ENCODE results near the gene UFM1. TPM values are rescaled to one million over a fixed set of nuclear protein-coding genes. Genes with fewer than 3 reads are reported as not detected.
"Not testable (repeated sequence)": the region's sequence is repeated elsewhere in the genome, so short reads cannot be mapped to it uniquely, and the experiment has no call there.

The UFM1 gene
- total RNA-seq, 1 experiment from 2014 or later, result 110 TPM

DNA sequence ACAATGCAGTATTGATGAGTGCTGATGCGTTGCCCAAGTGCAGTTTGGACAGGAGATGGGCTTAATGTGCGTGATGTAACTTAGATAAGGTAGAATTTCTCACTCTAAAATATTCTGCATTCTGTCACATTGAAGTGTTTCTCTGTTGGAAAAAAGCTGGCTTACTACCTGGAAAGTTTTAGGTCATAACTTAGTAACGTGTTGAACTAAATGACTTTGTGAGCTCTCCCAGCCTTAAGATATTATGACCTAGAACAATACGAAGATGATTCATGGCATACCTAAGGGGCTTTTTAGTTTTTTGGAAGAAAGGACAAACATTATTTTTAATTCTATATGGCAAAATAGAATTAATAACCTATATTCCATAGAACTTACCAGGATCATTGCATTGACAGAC lies 9.0 kb downstream of the UFM1 start:
- no peak for DNase-seq (ENCODE audit: low read depth, low spot score)
- in situ Hi-C loops (cut with HindIII; ENCODE audit: low pct_unique_long_range_greater_than_20kb, low sequenced_read_pairs), result no loop called here

DNA sequence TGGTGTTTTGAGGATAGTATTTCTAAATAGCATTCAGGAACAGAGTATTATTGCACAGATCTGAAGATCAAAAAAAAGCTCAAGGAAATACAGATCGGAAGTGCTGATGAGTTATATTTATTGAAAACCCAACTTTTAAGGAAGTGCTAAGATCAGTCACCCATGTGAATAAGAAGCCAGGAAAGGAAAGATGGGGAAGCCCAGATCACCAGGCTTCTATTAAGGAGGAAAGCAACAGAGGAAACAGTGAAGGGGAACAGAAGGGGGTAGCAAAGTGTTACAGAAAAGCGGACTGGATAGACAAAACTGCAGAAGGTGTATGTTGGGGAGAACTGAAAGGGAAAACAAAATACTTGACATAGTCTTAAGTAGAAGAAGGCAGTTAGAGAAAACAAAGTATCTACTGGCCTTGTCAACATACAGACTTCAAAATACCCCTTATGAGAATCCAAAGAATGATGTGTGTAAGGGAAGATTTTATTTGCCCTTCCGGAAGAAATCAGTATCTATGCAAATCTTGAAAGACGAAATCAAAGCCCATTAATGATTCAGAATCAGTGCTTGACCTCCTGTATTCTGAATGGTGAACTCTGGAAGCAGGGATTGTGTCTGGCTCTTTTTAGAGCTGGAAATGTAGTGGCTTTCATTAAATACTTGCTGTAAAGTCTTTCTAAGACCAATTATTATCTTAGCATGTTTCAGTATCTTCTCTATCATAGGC lies 12.1 kb downstream of the UFM1 start:
- DNase-seq (ENCODE audit: low read depth, low spot score), result no peak
- in situ Hi-C loops (cut with HindIII; ENCODE audit: low pct_unique_long_range_greater_than_20kb, low sequenced_read_pairs), result no loop called here

DNA sequence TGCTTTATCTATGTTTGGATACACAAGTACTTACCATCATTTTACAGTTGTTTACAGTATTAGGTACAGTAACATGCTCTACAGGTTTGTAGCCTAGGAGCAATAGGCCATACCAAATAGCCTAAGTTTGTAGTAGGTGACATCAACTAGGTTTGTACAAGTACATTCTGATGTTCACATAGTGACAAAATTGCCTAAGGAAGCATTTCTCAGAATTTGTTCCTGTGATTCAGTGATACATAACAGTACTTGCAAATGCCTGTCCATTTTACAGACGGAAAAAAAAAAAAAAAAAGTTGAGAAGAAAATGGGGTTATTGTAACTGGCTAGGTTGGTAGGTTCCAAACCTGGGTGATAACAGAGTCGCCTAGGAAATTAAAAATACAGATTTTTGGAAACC lies 13.6 kb downstream of the UFM1 start:
- in situ Hi-C loops (cut with HindIII; ENCODE audit: low pct_unique_long_range_greater_than_20kb, low sequenced_read_pairs), result no loop called here
- no peak for DNase-seq (ENCODE audit: low read depth, low spot score)

DNA sequence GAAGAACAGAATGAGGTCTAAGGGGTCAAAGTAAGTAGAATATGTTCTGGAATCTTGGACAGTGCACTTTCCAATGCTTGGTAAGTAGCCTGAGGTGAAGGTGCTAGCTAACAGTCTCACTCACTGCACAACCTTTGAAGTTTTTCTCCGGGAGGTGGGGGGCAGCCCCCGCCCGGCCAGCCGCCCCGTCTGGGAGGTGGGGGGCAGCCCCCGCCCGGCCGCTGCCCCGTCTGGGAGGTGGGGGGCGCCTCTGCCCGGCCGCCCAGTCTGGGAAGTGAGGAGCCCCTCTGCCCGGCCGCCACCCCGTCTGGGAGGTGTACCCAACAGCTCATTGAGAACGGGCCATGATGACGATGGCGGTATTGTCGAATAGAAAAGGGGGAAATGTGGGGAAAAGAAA lies 14.1 kb downstream of the UFM1 start:
- in situ Hi-C loops (cut with HindIII; ENCODE audit: low pct_unique_long_range_greater_than_20kb, low sequenced_read_pairs); DNase-seq (ENCODE audit: low read depth, low spot score): not testable (repeated sequence)

DNA sequence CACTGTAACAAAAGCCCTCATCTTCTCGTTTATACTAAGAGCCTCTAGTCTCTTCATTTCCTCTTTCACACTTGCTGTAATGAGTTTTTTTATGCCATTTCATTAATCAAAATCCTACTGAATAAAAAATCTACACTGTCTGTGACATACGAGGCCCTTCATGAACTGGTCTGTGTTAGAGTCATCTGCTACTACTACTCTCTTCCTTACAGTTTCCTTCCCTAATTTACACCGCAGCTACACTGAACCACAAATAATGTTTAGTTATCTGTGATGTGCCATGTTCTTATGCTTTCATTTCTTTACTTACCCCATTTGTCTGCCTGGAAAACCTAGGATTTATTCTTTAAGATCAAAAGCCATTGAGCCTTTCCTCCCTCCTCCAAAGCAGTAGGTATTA lies 16.0 kb downstream of the UFM1 start:
- no peak for DNase-seq (ENCODE audit: low read depth, low spot score)
- in situ Hi-C loops (cut with HindIII; ENCODE audit: low pct_unique_long_range_greater_than_20kb, low sequenced_read_pairs), result no loop called here

DNA sequence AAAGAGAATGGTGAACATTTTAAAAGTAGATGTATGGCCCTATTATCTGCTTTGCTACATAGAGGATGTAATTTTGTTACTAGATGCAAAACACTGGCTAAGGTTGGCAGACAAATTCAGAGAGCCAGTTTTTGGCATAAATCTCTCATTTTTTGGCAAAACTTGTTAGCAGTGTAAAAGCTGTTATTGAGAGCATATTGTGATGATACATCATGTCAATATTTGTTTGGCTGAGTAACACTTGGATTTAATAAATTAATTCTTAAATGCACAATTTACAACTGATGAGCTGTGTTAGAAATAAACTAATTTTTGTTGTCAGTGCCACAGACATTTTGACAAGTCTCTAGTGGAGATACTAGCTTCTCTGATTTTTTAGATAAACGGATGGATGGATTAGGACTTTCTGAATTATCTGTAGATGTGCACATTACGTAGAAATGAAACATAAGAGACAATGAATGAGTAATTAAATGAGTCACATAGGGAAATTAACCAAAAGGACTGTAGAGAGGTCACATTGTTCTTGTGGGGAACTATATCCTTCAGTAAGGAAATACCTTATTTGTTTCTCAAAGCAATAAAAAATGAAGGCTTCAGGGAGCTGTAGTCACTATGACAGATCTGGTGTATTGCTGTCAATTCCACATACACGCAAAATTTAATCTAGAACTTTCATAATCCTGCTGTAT lies 17.4 kb downstream of the UFM1 start:
- no peak for DNase-seq (ENCODE audit: low read depth, low spot score)
- in situ Hi-C loops (cut with HindIII; ENCODE audit: low pct_unique_long_range_greater_than_20kb, low sequenced_read_pairs), result no loop called here

DNA sequence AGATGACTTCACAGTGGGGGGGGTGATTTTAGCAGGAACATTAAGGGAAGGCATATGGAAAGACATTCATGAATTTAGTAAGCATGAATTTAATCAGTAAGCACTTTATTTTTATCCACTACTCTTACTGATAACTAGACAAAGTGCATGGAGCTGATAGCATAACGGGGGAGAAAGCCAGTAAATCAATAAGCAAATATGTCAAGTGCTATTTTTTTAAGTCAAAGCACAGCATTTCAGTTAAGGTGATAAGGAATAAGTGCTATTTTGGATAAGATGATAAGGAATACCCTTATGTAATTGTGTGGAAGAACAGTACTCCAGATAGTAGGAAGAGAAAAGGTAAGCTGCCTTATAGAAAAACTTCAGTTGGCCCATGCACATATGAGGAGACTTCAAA lies 19.4 kb downstream of the UFM1 start:
- no peak for DNase-seq (ENCODE audit: low read depth, low spot score)
- in situ Hi-C loops (cut with HindIII; ENCODE audit: low pct_unique_long_range_greater_than_20kb, low sequenced_read_pairs), result no loop called here

DNA sequence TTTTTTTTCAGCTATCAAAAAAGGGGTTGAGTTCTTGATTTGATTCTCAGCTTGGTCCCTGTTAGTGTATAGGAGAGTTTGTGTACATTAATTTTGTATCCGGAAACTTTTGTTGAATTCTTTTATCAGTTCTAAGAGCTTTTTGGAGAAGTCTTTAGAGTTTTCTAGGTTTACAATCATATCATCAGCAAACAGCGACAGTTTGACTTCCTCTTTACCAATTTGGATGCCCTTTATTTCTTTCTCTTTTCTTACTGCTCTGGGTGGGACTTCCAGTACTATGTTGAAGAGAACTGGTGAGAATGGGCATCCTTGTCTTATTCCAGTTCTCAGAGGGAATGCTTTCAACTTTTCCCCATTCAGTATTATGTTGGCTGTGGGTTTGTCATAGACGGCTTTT lies 20.4 kb downstream of the UFM1 start:
- in situ Hi-C loops (cut with HindIII; ENCODE audit: low pct_unique_long_range_greater_than_20kb, low sequenced_read_pairs); DNase-seq (ENCODE audit: low read depth, low spot score): not testable (repeated sequence)

DNA sequence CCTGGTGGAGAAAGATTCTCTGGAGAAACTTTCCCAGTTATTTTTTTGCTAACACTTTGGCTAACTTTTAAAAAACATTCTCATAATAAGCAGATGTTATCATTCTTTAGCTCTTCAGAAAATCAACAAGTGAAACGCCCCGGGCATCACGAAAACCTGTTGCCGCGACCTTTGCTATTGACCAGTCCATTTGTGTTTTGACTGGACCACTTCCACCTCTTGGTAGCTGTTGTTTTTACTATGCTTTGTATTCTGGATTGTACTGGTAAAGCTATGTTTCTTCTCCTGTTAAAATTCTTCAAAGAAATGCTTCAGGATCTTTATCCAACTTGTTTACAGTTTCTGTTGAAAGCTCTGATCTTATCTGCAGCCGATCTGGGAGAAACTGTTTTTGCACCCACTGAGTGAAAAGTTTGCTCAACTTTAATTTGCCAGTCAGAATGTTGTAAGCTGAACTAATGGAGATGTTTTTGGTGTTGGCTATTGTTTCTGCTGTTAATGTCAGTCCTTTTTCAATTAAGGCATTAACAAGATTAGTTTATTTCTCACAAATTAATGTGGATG lies 23.3 kb downstream of the UFM1 start:
- no peak for DNase-seq (ENCODE audit: low read depth, low spot score)
- in situ Hi-C loops (cut with HindIII; ENCODE audit: low pct_unique_long_range_greater_than_20kb, low sequenced_read_pairs), result no loop called here

DNA sequence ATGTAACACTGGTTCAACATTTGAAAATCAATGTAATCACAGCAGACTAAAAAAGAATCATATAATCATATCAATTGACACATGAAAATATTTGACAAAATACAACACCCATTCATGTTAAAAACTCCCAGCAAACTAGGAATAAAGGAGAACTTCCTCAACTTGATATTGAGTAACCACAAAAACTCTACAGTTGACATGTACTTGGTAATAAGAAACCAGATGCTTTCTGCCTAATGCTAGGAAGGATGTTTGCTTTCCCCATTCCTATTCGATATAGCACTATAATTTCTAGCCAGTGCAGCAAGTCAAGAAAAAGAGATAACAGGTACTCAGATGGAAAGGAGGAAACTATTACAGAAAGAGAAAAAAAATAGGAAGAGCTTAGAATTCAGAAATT lies 26.9 kb downstream of the UFM1 start:
- in situ Hi-C loops (cut with HindIII; ENCODE audit: low pct_unique_long_range_greater_than_20kb, low sequenced_read_pairs), result no loop called here
- DNase-seq (ENCODE audit: low read depth, low spot score), result no peak

DNA sequence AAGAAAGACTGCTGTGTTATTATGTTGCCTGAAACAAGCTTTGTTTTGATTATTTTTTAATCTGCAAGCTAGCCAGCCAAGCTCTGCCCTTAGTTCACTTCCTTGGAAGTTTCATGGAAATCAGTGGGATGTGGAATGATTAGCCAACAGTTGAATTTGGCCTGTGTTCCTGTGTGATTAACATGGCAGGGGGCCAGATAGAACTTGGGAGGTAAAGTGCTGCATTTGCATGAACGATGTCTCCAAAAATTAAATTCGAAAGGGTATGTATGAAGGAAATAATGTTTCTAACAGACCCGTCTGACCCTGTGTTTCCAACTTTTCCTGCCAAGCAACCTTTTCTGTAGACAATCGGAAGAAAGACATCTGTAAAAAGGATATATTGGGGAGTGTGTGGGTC lies 32.2 kb downstream of the UFM1 start:
- in situ Hi-C loops (cut with HindIII; ENCODE audit: low pct_unique_long_range_greater_than_20kb, low sequenced_read_pairs), result no loop called here
- no peak for DNase-seq (ENCODE audit: low read depth, low spot score)

DNA sequence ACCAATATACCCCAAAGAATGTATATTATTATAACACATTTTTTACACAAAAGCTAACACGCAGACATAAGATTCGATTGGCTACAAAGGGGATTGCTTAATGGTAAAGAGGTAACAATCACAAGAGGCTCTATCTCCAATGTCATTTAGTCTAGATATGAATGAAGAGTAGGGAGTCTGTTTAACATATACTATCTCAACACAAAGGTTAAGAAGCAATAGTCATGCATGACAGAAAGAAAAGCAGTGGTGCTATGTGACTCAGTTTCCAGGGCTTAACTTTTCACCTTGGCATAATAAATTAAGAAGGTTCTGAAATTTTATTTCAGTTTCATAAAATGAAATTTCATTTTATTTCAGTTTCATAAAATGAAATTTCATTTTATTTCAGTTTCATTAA lies 33.3 kb downstream of the UFM1 start:
- DNase-seq (ENCODE audit: low read depth, low spot score), result no peak

DNA sequence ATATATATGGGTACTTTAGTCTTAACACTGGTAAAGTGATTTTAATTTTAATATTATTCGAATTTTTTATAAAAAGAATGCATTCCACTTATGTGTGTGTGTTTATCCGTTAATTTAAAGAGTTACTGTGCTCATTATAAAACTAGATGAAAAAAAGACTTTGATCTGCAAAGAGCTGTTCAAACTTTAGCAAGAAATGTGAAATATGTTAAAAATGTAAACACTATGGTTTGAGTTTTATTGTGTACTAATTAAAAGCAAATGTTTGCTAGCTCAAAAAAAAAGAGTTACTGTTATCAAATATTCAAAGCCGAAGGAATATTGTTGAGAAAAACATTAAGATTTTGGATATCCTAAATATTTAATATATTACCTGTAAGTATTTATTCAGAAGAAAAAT lies 34.5 kb downstream of the UFM1 start:
- in situ Hi-C loops (cut with HindIII; ENCODE audit: low pct_unique_long_range_greater_than_20kb, low sequenced_read_pairs), result no loop called here
- DNase-seq (ENCODE audit: low read depth, low spot score), result no peak

More for the DNA sequence above, 33.3 kb downstream of the UFM1 start:
- in situ Hi-C loops (cut with HindIII; ENCODE audit: low pct_unique_long_range_greater_than_20kb, low sequenced_read_pairs), result no loop called here

DNA sequence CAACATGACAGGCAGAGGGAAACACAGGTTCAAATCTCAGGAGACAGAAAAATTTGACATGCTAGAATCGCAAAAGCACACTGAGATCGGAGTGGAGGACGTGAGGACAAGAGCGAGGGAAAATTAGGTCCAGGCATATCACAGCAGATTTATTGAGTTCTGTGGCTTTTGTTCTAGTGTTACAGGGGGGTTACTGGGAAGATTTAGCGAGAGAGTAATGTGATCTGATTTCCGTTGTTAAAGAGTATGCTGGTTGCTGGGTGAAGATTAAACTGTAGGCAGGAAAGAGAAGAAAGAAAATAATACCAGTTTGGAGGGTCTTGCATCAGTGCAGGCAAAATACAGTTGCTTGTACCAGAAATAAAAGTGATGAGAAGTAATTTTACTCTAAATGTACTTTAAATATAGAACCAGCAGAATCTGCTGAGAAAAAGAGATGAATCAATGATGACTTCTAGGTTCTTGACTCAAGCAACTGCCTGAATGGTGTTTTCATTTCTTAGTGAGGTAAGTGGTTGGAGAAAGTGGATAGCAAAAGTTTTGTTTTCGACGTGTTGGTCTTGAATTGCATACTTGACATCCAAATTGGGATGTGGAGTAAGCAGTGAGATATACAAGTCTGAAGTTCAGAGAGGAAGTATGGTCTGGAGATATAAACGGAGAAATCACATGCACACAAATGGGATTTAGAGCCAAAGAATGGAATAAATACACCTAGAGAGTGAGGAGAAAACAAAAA lies 35.7 kb downstream of the UFM1 start:
- in situ Hi-C loops (cut with HindIII; ENCODE audit: low pct_unique_long_range_greater_than_20kb, low sequenced_read_pairs), result no loop called here
- DNase-seq (ENCODE audit: low read depth, low spot score), result no peak

DNA sequence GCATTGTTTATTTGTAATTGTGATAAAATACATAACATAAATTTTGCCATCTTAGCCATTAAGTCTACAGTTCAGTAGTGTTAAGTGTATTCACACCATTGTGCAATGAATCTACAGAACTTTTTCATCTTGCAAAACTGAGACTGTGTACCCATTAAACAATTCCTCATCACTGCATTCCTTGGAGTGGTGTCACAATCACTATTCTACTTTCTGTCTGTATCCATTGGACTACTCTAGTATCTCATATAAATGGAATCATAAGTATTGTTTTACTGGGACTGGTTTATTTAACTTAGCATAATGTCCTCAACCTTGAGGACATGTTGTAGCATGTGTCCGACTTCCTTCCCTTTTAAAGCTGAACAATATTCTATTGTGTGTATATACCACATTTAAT lies 36.8 kb downstream of the UFM1 start:
- no peak for DNase-seq (ENCODE audit: low read depth, low spot score)
- in situ Hi-C loops (cut with HindIII; ENCODE audit: low pct_unique_long_range_greater_than_20kb, low sequenced_read_pairs), result no loop called here

DNA sequence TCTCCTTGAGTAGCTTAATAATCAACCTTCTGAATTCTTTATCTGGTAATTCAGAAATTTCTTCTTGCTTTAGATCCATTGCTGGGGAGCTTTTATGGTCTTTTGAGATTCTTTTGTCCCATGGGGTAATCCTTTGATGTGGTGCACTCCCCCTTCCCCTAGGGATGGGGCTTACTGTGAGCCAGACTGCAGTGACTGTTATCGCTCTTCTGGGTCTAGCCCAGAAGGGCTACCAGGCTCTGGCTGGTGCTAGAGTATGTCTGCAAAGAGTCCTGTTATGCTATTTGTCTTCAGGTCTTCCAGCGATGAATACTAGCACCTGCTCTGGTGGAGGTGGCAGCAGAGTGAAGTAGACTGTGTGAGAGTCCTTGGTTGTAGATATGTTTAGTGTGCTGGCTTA lies 41.7 kb downstream of the UFM1 start:
- in situ Hi-C loops (cut with HindIII; ENCODE audit: low pct_unique_long_range_greater_than_20kb, low sequenced_read_pairs), result no loop called here
- no peak for DNase-seq (ENCODE audit: low read depth, low spot score)

DNA sequence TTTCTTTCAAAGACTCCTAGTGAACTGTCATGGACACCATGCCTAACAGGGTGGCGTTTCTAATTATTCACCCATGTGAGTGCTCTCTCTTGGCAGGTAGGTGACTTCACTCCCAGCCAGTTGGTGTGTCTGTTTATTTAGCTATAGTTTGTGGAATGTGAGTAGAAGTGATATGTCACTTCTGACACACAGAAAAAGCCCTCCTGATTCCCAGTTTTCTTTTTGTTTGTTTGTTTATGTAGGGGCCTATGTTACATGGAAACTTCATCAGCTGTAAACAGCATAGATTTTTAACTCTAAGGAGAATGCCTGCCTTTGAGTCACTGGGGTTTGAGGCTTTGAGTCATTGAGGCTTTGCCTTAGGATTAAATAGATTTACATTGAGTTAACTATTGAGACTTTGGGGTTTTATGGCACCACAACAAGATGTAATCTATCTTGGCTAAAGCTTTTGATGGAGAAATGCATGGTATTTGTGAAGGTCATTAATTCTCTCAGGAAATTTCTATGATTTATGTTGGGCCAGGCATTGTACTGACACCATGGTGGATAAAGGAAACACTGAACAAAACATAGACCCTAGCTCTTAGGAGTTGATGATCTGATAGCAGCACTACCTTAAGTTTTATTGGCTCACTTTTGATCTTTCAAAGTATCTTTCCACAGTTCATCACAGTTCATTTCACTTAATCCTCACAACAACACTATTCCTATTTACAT lies 45.3 kb downstream of the UFM1 start:
- no peak for DNase-seq (ENCODE audit: low read depth, low spot score)
- in situ Hi-C loops (cut with HindIII; ENCODE audit: low pct_unique_long_range_greater_than_20kb, low sequenced_read_pairs), result no loop called here

DNA sequence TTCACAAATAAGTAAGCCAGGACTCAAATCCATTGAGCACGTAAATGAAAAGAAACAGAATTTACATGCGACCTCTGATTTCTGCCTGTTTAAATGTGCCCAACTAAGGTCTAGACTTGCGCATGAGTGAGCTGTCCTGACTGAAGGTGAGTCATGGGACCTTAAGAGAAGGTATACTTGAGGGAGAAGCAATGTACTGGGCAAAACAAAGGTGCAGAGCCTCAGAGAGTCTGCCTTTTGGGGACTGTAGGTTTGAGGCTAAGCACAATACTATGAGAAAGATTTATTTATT lies 45.8 kb downstream of the UFM1 start:
- no peak for DNase-seq (ENCODE audit: low read depth, low spot score)
- in situ Hi-C loops (cut with HindIII; ENCODE audit: low pct_unique_long_range_greater_than_20kb, low sequenced_read_pairs), result no loop called here
